K562 (cell line): Measurements from ENCODE around the gene TMED4. TPM values are rescaled to one million over a fixed set of nuclear protein-coding genes. Genes with fewer than 3 reads are reported as not detected.
A peak's percentile ranks its signal among the peaks of the same experiment; 100 is the strongest.

Experiments used
- ATAC-seq: fragments of 200-7000 bp; cut with Tn5 transposase; 3 replicates; pipeline ENCODE4 v1.9.1; 2020; ENCODE audit warnings: moderate library complexity
- BruUV-seq: library from RNA; stranded (reverse); fragments of 400-500 nt; replicated peaks from 2 replicates; lab custom pipeline; 2021; lab: Mats Ljungman, UMichigan
- CTCF ChIA-PET: fragments of 300-600 bp; formaldehyde crosslinking; extraction: SDS; loops from one replicate; lab custom pipeline; 2021; ENCODE audit warnings: low intra/inter-chr PET ratio; lab: Yijun Ruan, JAX
- POLR2A ChIA-PET: fragments of 300-600, 350-650 bp; sonication (Branson Sonifier 250); formaldehyde crosslinking; extraction: SDS; loops from one replicate; lab custom pipeline; 2021; ENCODE audit warnings: antibody characterized with exemption, inconsistent platforms; lab: Yijun Ruan, JAX
- DNase-seq, 4 experiments: peaks; one replicate each; pipeline versions ENCODE4 v3.0.0 to v3.0.0-alpha.2; 2011 to 2018; ENCODE audit warnings: low spot score in 3 of 4, mixed read lengths in 3 of 4; ENCODE audit errors: extremely low read depth in 1 of 4
- FAIRE-seq: peaks from 2 replicates; lab custom pipeline; 2011; peaks lifted over from hg19 to GRCh38; lab: Jason Lieb, UNC
- H2AFZ ChIP-seq: 2 replicates; pipeline ENCODE4 v1.6.0; 2011; ENCODE audit warnings: low read depth, low read length, control low read depth, inconsistent platforms
- H3K27ac ChIP-seq: fragments of 200-600 bp; 3 replicates; pipeline ENCODE4 v1.8.0; 2011; ENCODE audit warnings: low read depth, mild to moderate bottlenecking, control low read depth, inconsistent platforms, low read length, moderate library complexity, mixed read lengths; ENCODE audit errors: extremely low read depth
- H3K27me3 ChIP-seq, 2 experiments: fragments of 300-600 bp in 1 of 2; 2 replicates in 1 of 2; 3 replicates in 1 of 2; pipeline versions ENCODE4 v1.6.0 to v1.8.0; 2011; ENCODE audit warnings: inconsistent platforms in 2 of 2, low read length in 2 of 2, mild to moderate bottlenecking in 1 of 2, mixed read lengths in 1 of 2, moderate library complexity in 1 of 2; ENCODE audit not compliant: control insufficient read depth in 2 of 2, insufficient read depth in 2 of 2
- H3K36me3 ChIP-seq: fragments of 300-600 bp; 3 replicates; pipeline ENCODE4 v1.8.0; 2011; ENCODE audit warnings: mild to moderate bottlenecking, low read length, inconsistent platforms; ENCODE audit not compliant: control insufficient read depth, insufficient read depth
- H3K4me1 ChIP-seq, 2 experiments: fragments of 200-600 bp in 1 of 2; replicated peaks in 1 of 2; 2 replicates in 1 of 2; 3 replicates in 1 of 2; pipeline versions ENCODE4 v1.5.1 to v1.8.0; 2011; ENCODE audit warnings: inconsistent platforms in 2 of 2, low read length in 2 of 2, mild to moderate bottlenecking in 1 of 2, mixed read lengths in 1 of 2, moderate library complexity in 1 of 2; ENCODE audit not compliant: control insufficient read depth in 2 of 2, insufficient read depth in 2 of 2
- H3K4me2 ChIP-seq: 2 replicates; pipeline ENCODE4 v1.6.1; 2011; ENCODE audit warnings: low read length, control low read depth, inconsistent platforms, mixed read lengths; ENCODE audit not compliant: insufficient read depth
- H3K4me3 ChIP-seq: fragments of 200-600 bp; sonication (generic), shearing (Covaris generic); 2 replicates; pipeline ENCODE4 v1.5.1; 2016; ENCODE audit warnings: control low read depth, inconsistent platforms
- H3K79me2 ChIP-seq: fragments of 200-600 bp; 3 replicates; pipeline ENCODE4 v1.8.0; 2011; ENCODE audit warnings: low read length, inconsistent platforms; ENCODE audit not compliant: control insufficient read depth, insufficient read depth
- H3K9ac ChIP-seq, 2 experiments: 2 replicates each; pipeline versions ENCODE4 v1.6.0 to v1.6.1; 2011; ENCODE audit warnings: low read depth in 2 of 2, low read length in 2 of 2, control low read depth in 1 of 2, inconsistent platforms in 1 of 2, mild to moderate bottlenecking in 1 of 2, mixed read lengths in 1 of 2; ENCODE audit not compliant: insufficient read depth in 1 of 2
- H3K9me1 ChIP-seq: one replicate; pipeline ENCODE4 v1.6.0; 2011; ENCODE audit warnings: inconsistent platforms, mild to moderate bottlenecking, low read length, moderate library complexity; ENCODE audit not compliant: control insufficient read depth, insufficient read depth
- H3K9me3 ChIP-seq: replicated peaks from 2 replicates; pipeline ENCODE4 v1.5.1; 2011; ENCODE audit warnings: low read depth, low read length, inconsistent platforms; ENCODE audit not compliant: control insufficient read depth, insufficient read depth
- H4K20me1 ChIP-seq: replicated peaks from 2 replicates; pipeline ENCODE4 v1.6.1; 2011; ENCODE audit warnings: low read length, inconsistent platforms, mixed read lengths; ENCODE audit not compliant: control insufficient read depth, insufficient read depth
- CHCHD3 ChIP-seq: fragments of 250-450 bp; sonication (Bioruptor Pico); IDR thresholded peaks from 2 replicates; pipeline ENCODE4 v2.1.2; 2022; ENCODE audit warnings: mild to moderate bottlenecking
- COPS2 ChIP-seq: fragments of 450-650 bp; conservative IDR thresholded peaks from 2 replicates; pipeline ENCODE4 v1.6.1; 2016; ENCODE audit warnings: mild to moderate bottlenecking, moderate library complexity
- GABPA ChIP-seq: fragments of 200-800 bp; sonication (Bioruptor generic); conservative IDR thresholded peaks from 2 replicates; pipeline ENCODE4 v1.6.1; 2016; ENCODE audit warnings: low read depth, missing genetic modification characterization, missing compliant biosample characterization
- ZNF217 ChIP-seq: sonication (generic); formaldehyde crosslinking; IDR thresholded peaks from 2 replicates; pipeline ENCODE4 v1.8.0; 2022; ENCODE audit warnings: mild to moderate bottlenecking, missing genetic modification reagents
- ZNF224 ChIP-seq: sonication (generic); formaldehyde crosslinking; IDR thresholded peaks from 2 replicates; pipeline ENCODE4 v1.8.0; 2022; ENCODE audit warnings: mild to moderate bottlenecking, missing genetic modification reagents
- ZNF511 ChIP-seq: sonication (generic); formaldehyde crosslinking; IDR thresholded peaks from 2 replicates; pipeline ENCODE4 v1.8.0; 2022; ENCODE audit warnings: mild to moderate bottlenecking, missing genetic modification reagents
- ZNF512 ChIP-seq: IDR thresholded peaks from 2 replicates; pipeline ENCODE4 v1.6.1; 2016; ENCODE audit warnings: missing genetic modification characterization, missing compliant biosample characterization
- ZNF592 ChIP-seq: fragments of 450-650 bp; IDR thresholded peaks from 2 replicates; pipeline ENCODE4 v1.6.1; 2017; ENCODE audit warnings: antibody characterized with exemption, mild to moderate bottlenecking
- WGBS: fragments of 100-300 bp; shearing (Covaris generic); methylation state at CpG from one replicate; pipeline ENCODE4 v1.1.6; 2016; ENCODE audit warnings: low coverage, mixed read lengths; ENCODE audit not compliant: insufficient coverage; ENCODE audit errors: missing lambda C conversion rate; 5-methylcytosine and 5-hydroxymethylcytosine counted together
- in situ Hi-C: fragments of 300-500 bp; cut with MboI; formaldehyde crosslinking; loops from 4 replicates; pipeline ENCODE4 v1.15.0; 2018; ENCODE audit warnings: inconsistent platforms, mixed read lengths
- intact Hi-C: fragments of 100-400 bp; cut with micrococcal nuclease; formaldehyde crosslinking; loops from 2 replicates; pipeline ENCODE4 v1.14.2; 2022
- polyA plus RNA-seq, 8 experiments: library from polyadenylated mRNA; depleted of rRNA in 4 of 8; stranded (reverse) in 5 of 8; unstranded in 3 of 8; fragments of >200 nt; fragmentation: Nextera tagmentation in 2 of 8; fragmentation: Illumina TruSeq in 1 of 8; extraction: Ambion mirVana in 2 of 8; extraction: Trizol in 1 of 8; gene quantifications; 2 replicates each; pipeline versions ENCODE4 v1.2.1 to v1.2.3, GENCODE V29; 2011 to 2014; ENCODE audit warnings: inconsistent platforms in 1 of 8, missing spikeins in 1 of 8
- total RNA-seq, 7 experiments: library from RNA; depleted of rRNA in 6 of 7; stranded (reverse); fragments of >200 nt in 6 of 7; fragmentation: Illumina TruSeq in 2 of 7; extraction: Trizol in 2 of 7; gene quantifications; 2 replicates each; pipeline versions ENCODE4 v1.2.1 to v1.2.3, GENCODE V29; 2011 to 2021; ENCODE audit warnings: low replicate concordance in 1 of 7

TMED4 gene
- total and polyA plus RNA-seq, 9 of the 15 experiments (the other 6 are each of a cell fraction or from before 2014, with no cell fraction given), result 20.3 to 64.0 (median 42.1) TPM

- peak overlapping the region; percentile 98 for H2AFZ ChIP-seq
- no peaks in the 10 kb centered on the region for H3K9me1 ChIP-seq
- no peaks in the 10 kb centered on the region for H3K27me3 ChIP-seq
- H3K4me3 ChIP-seq, result peak overlapping the region; percentile 81
- in situ Hi-C loops (no loop called here), intact Hi-C loops (loop anchor here (5.0 kb wide), 1 partner anchor 214 kb away; the partner anchor contains the start of gene PPIA)
- POLR2A ChIA-PET, result interaction anchor here (0.6 to 2.4 kb wide), 7 partner anchors 8 to 401 kb away, joined by 3 to 14 read pairs (median 6); partner anchors contain the start of gene OGDH
- H3K79me2 ChIP-seq, result peaks cover 25% of the 10 kb centered on the region
- peak overlapping the region; percentile 85 to 96; a peak in 3 of 4 replicates for H3K9ac ChIP-seq
- TF ChIP-seq CHCHD3 (CRISPR knock-in tag) (no peak), ZNF512 (tag) (no peak), ZNF511 (CRISPR knock-in tag) (no peak), COPS2 (no peak), ZNF217 (CRISPR knock-in tag) (no peak), ZNF592 (no peak), GABPA (tag) (no peak), ZNF224 (CRISPR knock-in tag) (no peak)
- H4K20me1 ChIP-seq, result no peaks in the 10 kb centered on the region
- 85% methylated on average over 13 of the region's 13 CpGs for WGBS
- ATAC-seq (no peak), FAIRE-seq (no peak), DNase-seq (no peak)
- no peaks in the 10 kb centered on the region for H3K9me3 ChIP-seq
- H3K27ac ChIP-seq, result no peak overlapping the region; the same call in 2 of the 3 replicates
- H3K4me1 ChIP-seq, result peaks cover 9 to 25% of the 10 kb centered on the region in 2 experiments; a peak in 4 of 5 replicates
- H3K36me3 ChIP-seq, result peaks cover 26% of the 10 kb centered on the region; the same call in 2 of the 3 replicates
- no TSS peak for BruUV-seq
- CTCF ChIA-PET, result no interaction called here
- peak overlapping the region; percentile 91 for H3K4me2 ChIP-seq
Measured at GRCh38 chr7:44583146-44583865, 1.3 kb upstream of the TMED4 start.
